ENCODE data around the gene TTC22. TPM values are rescaled to one million over a fixed set of nuclear protein-coding genes. Genes with fewer than 3 reads are reported as not detected.

Gene TTC22
- total RNA-seq, 1 experiment from 2014 or later: 1.8 TPM

- POLR2A ChIA-PET: no interaction called here
- Histone ChIP-seq H3K9me2 (ENCODE audit: insufficient read depth) (no peaks in the 10 kb centered on the region), H2AFZ (ENCODE audit: low read depth, low read length, poor library complexity, severe bottlenecking) (no peak overlapping the region), H3K27ac (ENCODE audit: low read depth, low read length) (no peak overlapping the region), H3K9me3 (ENCODE audit: control insufficient read depth in 1 of 2, insufficient read depth in 1 of 2, low read depth in 1 of 2, low read length in 2 of 2) (no peaks in the 10 kb centered on the region), H3K4me3 (replicated peaks in 1 of 2; ENCODE audit: low read depth in 1 of 2, low read length in 2 of 2) (no peak overlapping the region), H3K36me3 (ENCODE audit: control insufficient read depth in 1 of 2, insufficient read depth in 2 of 2, low read length in 2 of 2) (peaks cover 5 to 12% of the 10 kb centered on the region in 2 experiments; a peak in 2 of 4 replicates), H3K79me2 (ENCODE audit: insufficient read depth, low read length) (no peaks in the 10 kb centered on the region), H3K4me2 (ENCODE audit: low read length) (no peak overlapping the region), H3K27me3 (ENCODE audit: insufficient read depth, low read length) (no peaks in the 10 kb centered on the region), H3K9ac (ENCODE audit: low read length) (no peak overlapping the region), H3K4me1 (ENCODE audit: control insufficient read depth in 1 of 2, insufficient read depth in 2 of 2, low read length in 2 of 2) (no peaks in the 10 kb centered on the region), H4K20me1 (ENCODE audit: insufficient read depth) (no peaks in the 10 kb centered on the region)
- intact Hi-C loops (cut with micrococcal nuclease): no loop called here
- TF ChIP-seq TCF7L2 (IDR thresholded peaks at IDR 0.05; ENCODE audit: borderline replicate concordance, extremely low read depth, insufficient read depth, insufficient read length) (no peak), POLR2AphosphoS5 (IDR thresholded peaks at IDR 0.05; ENCODE audit: low read depth, low read length) (no peak), FOSL1 (IDR thresholded peaks at IDR 0.05; ENCODE audit: low read depth) (no peak), EZH2 (IDR thresholded peaks at IDR 0.05) (no peak), REST (IDR thresholded peaks at IDR 0.05; ENCODE audit: low read depth) (no peak), SIN3A (IDR thresholded peaks at IDR 0.05; ENCODE audit: low read depth) (no peak), POLR2A (IDR thresholded peaks at IDR 0.05; ENCODE audit: borderline replicate concordance, extremely low read depth, insufficient read depth, insufficient read length) (no peak)
- no peak for DNase-seq (ENCODE audit: low read depth, low spot score)
- ATAC-seq: no peak
- BruUV-seq (replicated peaks): no TSS peak
- CTCF ChIA-PET: no interaction called here
- RAD21 ChIA-PET (ENCODE audit: low non-redundant PET in 1 of 2, low total read pairs in 2 of 2, uncharacterized antibody in 2 of 2, unreplicated experiment in 2 of 2): no interaction called here
Measured at GRCh38 chr1:54754486-54755285, 46.4 kb downstream of the TTC22 start.
